LNCAP (cell line): ENCODE results near the gene CDH5.

ENCODE experiments used
- CTCF ChIP-seq: fragments of 450-650 bp; IDR thresholded peaks from 2 replicates; pipeline ENCODE4 v1.5.1; 2017; ENCODE audit warnings: mild to moderate bottlenecking

The CDH5 gene

GRCh38 chr16:66377324-66377723 lies 10.8 kb downstream of the CDH5 start:
- TF ChIP-seq CTCF, result no peak

GRCh38 chr16:66378741-66379570 lies 12.5 kb downstream of the CDH5 start:
- no peak for TF ChIP-seq CTCF

- no peak for TF ChIP-seq CTCF
These were observed 13.1 kb downstream of the CDH5 start for GRCh38 chr16:66379571-66379941.

- no peak for TF ChIP-seq CTCF
These were observed 13.9 kb downstream of the CDH5 start for GRCh38 chr16:66380421-66380820.

GRCh38 chr16:66381585-66382170 lies 15.2 kb downstream of the CDH5 start:
- TF ChIP-seq CTCF, result no peak

GRCh38 chr16:66382171-66382965 lies 15.9 kb downstream of the CDH5 start:
- TF ChIP-seq CTCF, result no peak

GRCh38 chr16:66382966-66383299 lies 16.4 kb downstream of the CDH5 start:
- TF ChIP-seq CTCF, result no peak
